Measurements from ENCODE around the gene PRUNE2. TPM values are rescaled to one million over a fixed set of nuclear protein-coding genes. Genes with fewer than 3 reads are reported as not detected.

Gene PRUNE2
- total and polyA plus RNA-seq, 9 of the 15 experiments (the other 6 are each of a cell fraction or from before 2014, with no cell fraction given): 0.05 to 0.45 (median 0.18) TPM; not detected in 1

DNA sequence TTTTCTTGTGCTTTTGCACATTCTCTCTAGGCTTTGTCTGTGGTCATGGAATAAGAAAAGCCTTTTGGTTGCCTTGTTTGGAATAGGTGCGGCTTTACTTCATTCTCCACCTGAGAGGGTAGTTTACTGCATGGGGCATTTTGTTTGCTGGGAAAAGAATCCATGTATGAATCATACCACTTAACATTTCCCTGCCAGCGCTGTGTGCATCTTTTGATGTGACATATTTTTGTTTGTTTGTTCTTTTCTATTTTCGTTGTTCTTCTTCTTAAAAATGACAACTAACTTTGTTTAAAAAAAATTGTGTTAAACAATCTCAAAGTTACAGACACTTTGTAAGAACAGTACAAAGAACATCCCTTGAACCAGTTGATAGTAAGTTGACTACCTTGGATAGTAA is 333.8 kb downstream of the PRUNE2 start:
- H3K9me1 ChIP-seq (ENCODE audit: control insufficient read depth, insufficient read depth, low read length): no peaks in the 10 kb centered on the region
- H3K79me2 ChIP-seq (ENCODE audit: control insufficient read depth, insufficient read depth, low read length): no peaks in the 10 kb centered on the region
- no peaks in the 10 kb centered on the region for H4K20me1 ChIP-seq (replicated peaks; ENCODE audit: control insufficient read depth, insufficient read depth, low read length)
- ChIA-PET CTCF (ENCODE audit: low intra/inter-chr PET ratio) (no interaction called here), POLR2A (no interaction called here)
- no peak overlapping the region for H2AFZ ChIP-seq (ENCODE audit: low read depth, low read length)
- no peak overlapping the region for H3K4me3 ChIP-seq
- H3K4me2 ChIP-seq (ENCODE audit: insufficient read depth, low read length): no peak overlapping the region
- no peak overlapping the region for H3K27ac ChIP-seq (ENCODE audit: extremely low read depth, low read depth, low read length)
- no peaks in the 10 kb centered on the region for H3K36me3 ChIP-seq (ENCODE audit: control insufficient read depth, insufficient read depth, low read length)
- H3K9me3 ChIP-seq (replicated peaks; ENCODE audit: control insufficient read depth, insufficient read depth, low read depth, low read length): no peaks in the 10 kb centered on the region
- peaks cover 0 to 4% of the 10 kb centered on the region in 2 experiments; a peak in 3 of 5 replicates for H3K4me1 ChIP-seq (replicated peaks in 1 of 2; ENCODE audit: control insufficient read depth in 2 of 2, insufficient read depth in 2 of 2, low read length in 2 of 2)
- in situ Hi-C loops (cut with MboI): no loop called here
- no TSS peak for BruUV-seq (replicated peaks)
- TF ChIP-seq CBX8 (IDR thresholded peaks at IDR 0.05; ENCODE audit: borderline replicate concordance, extremely low read depth, low read depth, low read length, poor library complexity, severe bottlenecking) (peak; percentile 95), ZNF764 (CRISPR knock-in tag; IDR thresholded peaks at IDR 0.05; ENCODE audit: low read depth) (no peak)
- 6% methylated on average over 3 of the region's 3 CpGs for WGBS (ENCODE audit: insufficient coverage, low coverage, missing lambda C conversion rate)
- no peak for ATAC-seq
- no peak overlapping the region for H3K9ac ChIP-seq (ENCODE audit: insufficient read depth in 1 of 2, low read depth in 2 of 2, low read length in 2 of 2)
- H3K27me3 ChIP-seq (ENCODE audit: control insufficient read depth in 2 of 2, insufficient read depth in 2 of 2, low read length in 2 of 2): peaks cover 0 to 12% of the 10 kb centered on the region in 2 experiments; a peak in 2 of 5 replicates
- no peak for FAIRE-seq
- intact Hi-C loops (cut with micrococcal nuclease): no loop called here
- no peak for DNase-seq (ENCODE audit: extremely low read depth in 1 of 4, low spot score in 3 of 4)

DNA sequence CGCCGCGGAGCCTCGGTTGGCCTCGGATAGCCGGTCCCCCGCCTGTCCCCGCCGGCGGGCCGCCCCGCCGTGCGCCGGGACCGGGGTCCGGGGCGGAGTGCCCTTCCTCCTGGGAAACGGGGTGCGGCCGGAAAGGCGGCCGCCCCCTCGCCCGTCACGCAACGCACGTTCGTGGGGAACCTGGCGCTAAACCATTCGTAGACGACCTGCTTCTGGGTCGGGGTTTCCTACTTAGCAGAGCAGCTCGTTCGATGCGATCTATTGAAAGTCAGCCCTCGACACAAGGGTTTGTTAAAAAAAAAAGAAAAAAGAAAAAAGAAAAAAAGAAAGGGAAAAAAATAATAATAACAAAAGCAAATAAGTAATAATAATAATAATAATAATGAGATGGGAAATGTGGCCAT is 334.2 kb downstream of the PRUNE2 start:
- ChIA-PET CTCF (ENCODE audit: low intra/inter-chr PET ratio) (no interaction called here), POLR2A (no interaction called here)
- in situ Hi-C loops (cut with MboI) (no loop called here), intact Hi-C loops (cut with micrococcal nuclease) (no loop called here)
- DNase-seq (ENCODE audit: extremely low read depth in 1 of 4, low spot score in 3 of 4) (no peak), FAIRE-seq (no peak), ATAC-seq (no peak)
- H3K4me1 ChIP-seq (replicated peaks in 1 of 2; ENCODE audit: control insufficient read depth in 2 of 2, insufficient read depth in 2 of 2, low read length in 2 of 2): peaks cover 0 to 4% of the 10 kb centered on the region in 2 experiments; a peak in 3 of 5 replicates
- BruUV-seq (replicated peaks): no TSS peak
- H3K27me3 ChIP-seq (ENCODE audit: control insufficient read depth in 2 of 2, insufficient read depth in 2 of 2, low read length in 2 of 2): peaks cover 0 to 12% of the 10 kb centered on the region in 2 experiments; a peak in 2 of 5 replicates
- no peak overlapping the region for H2AFZ ChIP-seq (ENCODE audit: low read depth, low read length)
- no peaks in the 10 kb centered on the region for H3K36me3 ChIP-seq (ENCODE audit: control insufficient read depth, insufficient read depth, low read length)
- H4K20me1 ChIP-seq (replicated peaks; ENCODE audit: control insufficient read depth, insufficient read depth, low read length): no peaks in the 10 kb centered on the region
- H3K4me3 ChIP-seq: no peak overlapping the region
- H3K4me2 ChIP-seq (ENCODE audit: insufficient read depth, low read length): no peak overlapping the region
- no peaks in the 10 kb centered on the region for H3K9me1 ChIP-seq (ENCODE audit: control insufficient read depth, insufficient read depth, low read length)
- H3K27ac ChIP-seq (ENCODE audit: extremely low read depth, low read depth, low read length): no peak overlapping the region
- TF ChIP-seq GATAD2B (IDR thresholded peaks at IDR 0.05; ENCODE audit: borderline replicate concordance) (no peak), RUNX1 (IDR thresholded peaks at IDR 0.05; ENCODE audit: low read depth) (no peak), POLR3G (IDR thresholded peaks at IDR 0.05; ENCODE audit: extremely low read depth, insufficient read length, insufficient replicate concordance) (no peak), MYNN (IDR thresholded peaks at IDR 0.05) (no peak), MYNN (CRISPR knock-in tag; IDR thresholded peaks at IDR 0.05) (no peak), ZNF668 (CRISPR knock-in tag; IDR thresholded peaks at IDR 0.05) (no peak), ZNF324 (CRISPR knock-in tag; IDR thresholded peaks at IDR 0.05) (no peak), MAFF (IDR thresholded peaks at IDR 0.05; ENCODE audit: low read length) (no peak), SRF (CRISPR knock-in tag; IDR thresholded peaks at IDR 0.05) (no peak)
- no peaks in the 10 kb centered on the region for H3K9me3 ChIP-seq (replicated peaks; ENCODE audit: control insufficient read depth, insufficient read depth, low read depth, low read length)
- H3K9ac ChIP-seq (ENCODE audit: insufficient read depth in 1 of 2, low read depth in 2 of 2, low read length in 2 of 2): no peak overlapping the region
- WGBS (ENCODE audit: insufficient coverage, low coverage, missing lambda C conversion rate): 0% methylated on average over 5 of the region's 37 CpGs
- no peaks in the 10 kb centered on the region for H3K79me2 ChIP-seq (ENCODE audit: control insufficient read depth, insufficient read depth, low read length)

Data from K562 (cell line).